Stimulated activated CD4-positive, alpha-beta T cell treated with anti-CD3 and anti-CD28 coated beads, Interleukin-2, amount 100 ng/mL, for 48 hours (primary cell): ENCODE measurements around the gene NEK3.
"Not testable (repeated sequence)": the region's sequence is repeated elsewhere in the genome, so short reads cannot be mapped to it uniquely, and the experiment has no call there.

Experiments used
- DNase-seq, 2 donors: peaks; one replicate each; pipeline ENCODE4 v3.0.0-alpha.2; 2020

The NEK3 gene

GRCh38 chr13:52109116-52109670 lies 50.2 kb downstream of the NEK3 start:
- no peak for DNase-seq

- no peak for DNase-seq
Observed at GRCh38 chr13:52105841-52106240, 53.6 kb downstream of the NEK3 start.

GRCh38 chr13:52104624-52105023 lies 54.8 kb downstream of the NEK3 start:
- no peak for DNase-seq

GRCh38 chr13:52103386-52103785 lies 56.0 kb downstream of the NEK3 start:
- DNase-seq, result no peak

- not testable (repeated sequence) for DNase-seq
Observed at GRCh38 chr13:52102423-52102822, 57.0 kb downstream of the NEK3 start.

- DNase-seq, result no peak
Observed at GRCh38 chr13:52097197-52097596, 62.2 kb downstream of the NEK3 start.

GRCh38 chr13:52096748-52097147 lies 62.6 kb downstream of the NEK3 start:
- DNase-seq, result no peak

- no peak for DNase-seq
Observed at GRCh38 chr13:52096062-52096461, 63.3 kb downstream of the NEK3 start.

GRCh38 chr13:52092087-52092486 lies 67.3 kb downstream of the NEK3 start:
- no peak for DNase-seq

- DNase-seq, result no peak
Observed at GRCh38 chr13:52091473-52091872, 67.9 kb downstream of the NEK3 start.

GRCh38 chr13:52085421-52085820 lies 74.0 kb downstream of the NEK3 start:
- no peak for DNase-seq

GRCh38 chr13:52084981-52085380 lies 74.4 kb downstream of the NEK3 start:
- not testable (repeated sequence) for DNase-seq
